Activated T-helper 2 cell treated with anti-CD3 and anti-CD28 coated beads, Interferon-gamma antibody, Interleukin-2, Interleukin-4, amounts not matched to agents 10 μg/mL and 5 μg/mL and 100 μg/mL, durations not matched to agents 14 hours and 24 hours and 36 hours (primary cell): Measurements from ENCODE around the gene VWA8. TPM values are rescaled to one million over a fixed set of nuclear protein-coding genes. Genes with fewer than 3 reads are reported as not detected.

Experiments used
- DNase-seq: peaks from one replicate; pipeline ENCODE4 v3.0.0; 2021; ENCODE audit warnings: low spot score
- H3K27ac Mint-ChIP-seq: one replicate; pipeline ENCODE4 v1.8.0; 2021; ENCODE audit warnings: mixed read lengths
- H3K27me3 Mint-ChIP-seq: one replicate; pipeline ENCODE4 v1.8.0; 2021; ENCODE audit warnings: low read depth, mixed read lengths
- H3K36me3 Mint-ChIP-seq: one replicate; pipeline ENCODE4 v1.8.0; 2021; ENCODE audit warnings: low read depth, mixed read lengths
- H3K4me1 Mint-ChIP-seq: one replicate; pipeline ENCODE4 v1.8.0; 2021; ENCODE audit warnings: low read depth, mixed read lengths
- H3K4me3 Mint-ChIP-seq: one replicate; pipeline ENCODE4 v1.8.0; 2021; ENCODE audit warnings: low read depth, mild to moderate bottlenecking, moderate library complexity, mixed read lengths
- H3K9me3 Mint-ChIP-seq: one replicate; pipeline ENCODE4 v1.8.0; 2021; ENCODE audit warnings: mixed read lengths
- intact Hi-C: fragments of 100-400 bp; cut with micrococcal nuclease; formaldehyde crosslinking; loops from one replicate; pipeline ENCODE4 v1.15.1; 2023
- total RNA-seq: library from RNA; stranded (reverse); gene quantifications from 2 replicates; pipeline ENCODE4 v1.2.3, GENCODE V29; 2022

VWA8 gene
- total RNA-seq, 1 donor from 2014 or later: 21.7 TPM

DNA sequence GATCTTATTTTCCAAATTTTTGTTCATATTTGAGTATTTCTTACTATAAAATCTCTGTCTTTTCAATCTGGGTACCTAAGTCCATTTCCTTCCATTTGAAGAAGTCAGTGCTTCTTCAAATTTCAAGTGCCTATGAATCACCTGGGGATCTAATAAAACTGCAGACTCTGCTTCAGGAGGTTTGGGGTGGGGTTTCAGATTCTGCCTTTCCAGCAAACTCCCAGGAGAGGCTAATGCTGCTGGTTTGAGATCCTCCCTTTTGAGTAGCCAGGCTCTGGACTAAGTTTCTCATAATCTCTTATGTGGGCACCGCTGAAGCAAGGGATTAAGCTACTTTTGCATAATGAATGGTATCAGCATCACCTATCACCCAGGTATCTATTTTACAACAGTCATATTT lies 261.1 kb downstream of the VWA8 start:
- Mint-ChIP-seq H3K27me3 (no peaks in the 10 kb centered on the region), H3K9me3 (no peaks in the 10 kb centered on the region), H3K4me3 (no peak overlapping the region), H3K4me1 (peaks cover 7% of the 10 kb centered on the region), H3K36me3 (peaks cover 10% of the 10 kb centered on the region), H3K27ac (no peak overlapping the region)
- no peak for DNase-seq
- intact Hi-C loops: no loop called here

DNA sequence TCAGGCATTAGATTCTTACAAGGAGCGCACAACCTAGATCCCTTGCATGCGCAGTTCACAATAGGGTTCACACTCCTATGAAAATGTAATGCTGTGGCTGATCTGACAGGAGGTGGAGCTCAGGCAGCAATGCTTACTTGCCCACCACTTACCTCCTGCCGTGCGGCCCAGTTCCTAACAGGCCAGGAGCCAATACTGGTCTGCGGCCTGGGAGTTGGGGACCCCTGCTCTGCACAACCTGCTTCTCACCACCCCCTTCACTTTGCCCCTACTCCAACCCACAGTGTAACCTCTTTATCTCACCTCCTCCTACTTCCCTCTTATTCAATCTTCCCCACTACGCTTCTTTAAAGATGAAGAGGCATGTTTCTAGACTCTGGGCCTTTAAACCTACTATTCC lies 263.3 kb downstream of the VWA8 start:
- intact Hi-C loops: no loop called here
- H3K27ac Mint-ChIP-seq: no peak overlapping the region
- no peak for DNase-seq
- no peaks in the 10 kb centered on the region for H3K9me3 Mint-ChIP-seq
- no peak overlapping the region for H3K4me3 Mint-ChIP-seq
- H3K4me1 Mint-ChIP-seq: peaks cover 7% of the 10 kb centered on the region
- H3K36me3 Mint-ChIP-seq: peaks cover 14% of the 10 kb centered on the region
- no peaks in the 10 kb centered on the region for H3K27me3 Mint-ChIP-seq

DNA sequence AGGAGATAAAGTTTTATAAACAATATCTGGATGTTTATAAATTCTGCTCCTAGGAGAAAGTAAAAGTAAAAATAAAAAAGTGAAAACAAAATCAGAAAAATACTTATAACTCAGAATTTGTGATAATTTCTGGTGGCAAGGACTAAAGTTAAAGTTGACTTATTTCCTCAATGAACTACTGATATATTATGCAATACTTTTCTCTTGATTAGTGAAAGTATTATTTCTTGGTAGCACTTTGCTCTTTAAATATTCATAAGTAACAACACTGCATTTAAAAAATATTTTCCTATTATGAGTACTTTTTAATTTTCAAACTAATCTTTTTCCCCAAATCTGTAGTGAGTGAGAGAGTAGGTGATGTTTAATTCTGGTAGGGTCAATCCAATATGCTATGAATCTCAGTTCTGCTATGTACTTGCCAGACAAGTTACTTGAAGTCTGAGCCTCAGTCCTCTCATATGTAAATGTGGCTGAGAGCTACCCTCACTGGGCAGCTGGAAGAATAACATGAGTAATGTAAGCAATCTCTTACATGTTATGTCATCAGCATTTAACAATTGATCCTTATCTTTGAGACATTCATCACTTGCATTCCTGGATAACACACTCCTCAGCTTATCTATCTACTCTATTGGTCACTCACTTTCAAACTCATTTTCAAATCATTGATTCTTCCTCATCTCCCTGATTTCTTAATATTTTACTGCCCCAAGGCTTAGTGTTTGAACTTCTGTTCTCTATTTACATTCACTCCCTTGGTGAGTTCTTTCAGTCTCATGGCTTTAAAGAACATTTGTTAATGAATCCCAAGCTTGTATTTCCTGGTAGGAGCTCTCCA lies 264.5 kb downstream of the VWA8 start:
- H3K36me3 Mint-ChIP-seq: peaks cover 17% of the 10 kb centered on the region
- H3K4me3 Mint-ChIP-seq: no peak overlapping the region
- H3K9me3 Mint-ChIP-seq: no peaks in the 10 kb centered on the region
- H3K4me1 Mint-ChIP-seq: peaks cover 7% of the 10 kb centered on the region
- H3K27ac Mint-ChIP-seq: no peak overlapping the region
- intact Hi-C loops: no loop called here
- no peak for DNase-seq
- H3K27me3 Mint-ChIP-seq: no peaks in the 10 kb centered on the region

DNA sequence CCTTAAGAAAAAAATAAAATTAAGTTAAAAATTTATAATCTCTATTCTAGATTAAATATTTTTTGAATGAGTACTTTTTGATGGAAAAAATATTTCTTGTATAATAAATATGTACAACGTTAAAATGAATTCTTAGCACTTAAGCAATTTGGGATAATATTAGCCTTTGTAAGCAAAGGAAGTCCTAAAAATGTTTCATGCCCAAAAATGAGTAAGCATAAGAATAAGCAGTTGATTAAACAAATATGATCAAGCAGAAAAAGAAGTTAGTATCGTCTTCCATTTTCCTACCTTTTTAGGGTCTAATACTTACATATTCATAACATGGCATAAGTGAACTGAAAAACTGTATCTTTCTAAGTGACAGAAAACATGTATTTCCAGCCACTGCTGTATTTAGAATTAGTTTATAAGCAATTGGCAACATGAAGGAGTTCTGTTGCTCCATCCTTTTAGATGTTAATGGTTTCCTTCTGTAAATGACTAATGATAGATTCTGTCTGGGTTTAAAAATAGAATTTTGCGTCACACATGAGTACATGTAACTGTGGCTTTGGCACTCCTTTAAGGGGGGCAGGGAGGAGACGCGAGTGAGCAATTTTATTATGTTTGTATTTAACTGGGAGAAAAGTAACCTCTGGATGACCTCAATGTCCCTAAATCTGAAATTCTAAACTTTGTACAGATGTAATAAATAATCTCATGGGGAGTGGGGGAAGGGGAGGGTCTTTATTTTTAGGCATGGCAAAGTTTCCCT lies 266.2 kb downstream of the VWA8 start:
- Mint-ChIP-seq H3K4me1 (peaks cover 7% of the 10 kb centered on the region), H3K27me3 (no peaks in the 10 kb centered on the region), H3K9me3 (no peaks in the 10 kb centered on the region), H3K36me3 (peaks cover 21% of the 10 kb centered on the region), H3K4me3 (no peak overlapping the region), H3K27ac (no peak overlapping the region)
- intact Hi-C loops: no loop called here
- no peak for DNase-seq

DNA sequence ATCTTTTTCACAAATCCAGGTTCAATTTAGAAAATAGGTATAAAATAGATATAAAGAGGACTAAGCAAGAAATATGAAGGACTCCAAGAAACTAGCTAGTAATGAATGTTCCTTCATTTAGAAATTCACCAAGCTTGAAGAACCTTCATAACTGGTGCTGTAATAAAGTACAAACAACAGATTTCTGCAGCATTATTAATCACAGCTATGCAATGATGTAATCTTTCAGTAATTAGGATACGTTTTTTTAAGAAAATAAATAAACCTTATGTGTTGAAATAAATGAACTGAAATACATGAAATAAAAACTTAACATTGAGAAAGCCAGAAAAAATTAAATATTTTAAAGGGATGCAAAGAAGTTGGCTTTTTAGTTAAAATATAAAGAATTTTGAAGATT lies 267.5 kb downstream of the VWA8 start:
- no peak overlapping the region for H3K27ac Mint-ChIP-seq
- no peaks in the 10 kb centered on the region for H3K27me3 Mint-ChIP-seq
- H3K9me3 Mint-ChIP-seq: no peaks in the 10 kb centered on the region
- DNase-seq: no peak
- H3K4me1 Mint-ChIP-seq: peaks cover 7% of the 10 kb centered on the region
- intact Hi-C loops: no loop called here
- peaks cover 21% of the 10 kb centered on the region for H3K36me3 Mint-ChIP-seq
- no peak overlapping the region for H3K4me3 Mint-ChIP-seq

DNA sequence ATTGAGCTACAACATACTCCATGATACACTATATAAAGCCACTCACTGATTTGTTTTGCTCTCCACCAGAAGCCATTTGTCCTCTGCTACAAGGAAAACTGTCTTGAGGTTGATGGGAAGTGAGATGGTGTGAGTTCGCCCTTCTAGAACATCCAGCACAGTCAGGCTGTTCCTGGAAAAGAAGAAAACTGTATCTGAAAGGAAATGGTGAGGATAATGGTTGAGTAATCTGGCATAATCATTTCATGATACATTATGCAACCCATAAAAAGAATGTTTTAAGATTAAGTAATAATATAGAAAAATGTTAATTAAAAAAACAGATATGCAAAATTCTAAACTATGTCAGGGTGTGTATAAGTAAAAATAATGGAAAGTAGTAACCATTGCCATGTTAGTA lies 269.6 kb downstream of the VWA8 start:
- Mint-ChIP-seq H3K27me3 (no peaks in the 10 kb centered on the region), H3K4me1 (peaks cover 2% of the 10 kb centered on the region), H3K27ac (no peak overlapping the region), H3K4me3 (no peak overlapping the region), H3K9me3 (no peaks in the 10 kb centered on the region), H3K36me3 (peaks cover 20% of the 10 kb centered on the region)
- no peak for DNase-seq
- intact Hi-C loops: no loop called here

DNA sequence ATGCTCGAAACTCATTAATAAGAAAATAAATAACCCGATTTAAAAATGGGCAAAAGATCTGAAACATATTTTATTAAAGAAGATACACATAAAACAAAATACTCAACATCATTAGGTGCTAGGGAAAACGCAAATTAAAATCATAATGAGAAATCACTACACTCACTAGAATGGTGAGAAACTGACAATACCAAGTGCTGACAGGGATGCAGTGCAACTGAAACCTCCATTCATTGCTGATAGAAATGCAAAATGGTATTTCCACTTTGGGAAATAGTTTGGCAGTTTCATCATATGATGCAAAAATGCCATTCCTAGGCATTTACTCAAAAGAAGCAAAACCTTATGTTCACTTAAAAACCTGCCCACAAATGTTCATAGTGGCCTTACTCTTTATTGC lies 278.1 kb downstream of the VWA8 start:
- H3K4me1 Mint-ChIP-seq: peaks cover 2% of the 10 kb centered on the region
- no peak overlapping the region for H3K27ac Mint-ChIP-seq
- no peaks in the 10 kb centered on the region for H3K27me3 Mint-ChIP-seq
- no peaks in the 10 kb centered on the region for H3K9me3 Mint-ChIP-seq
- H3K36me3 Mint-ChIP-seq: peaks cover 22% of the 10 kb centered on the region
- no peak overlapping the region for H3K4me3 Mint-ChIP-seq
- intact Hi-C loops: loop anchor here (10.0 kb wide), 1 partner anchor 62 kb away; no protein-coding TSS in a partner anchor
- no peak for DNase-seq

DNA sequence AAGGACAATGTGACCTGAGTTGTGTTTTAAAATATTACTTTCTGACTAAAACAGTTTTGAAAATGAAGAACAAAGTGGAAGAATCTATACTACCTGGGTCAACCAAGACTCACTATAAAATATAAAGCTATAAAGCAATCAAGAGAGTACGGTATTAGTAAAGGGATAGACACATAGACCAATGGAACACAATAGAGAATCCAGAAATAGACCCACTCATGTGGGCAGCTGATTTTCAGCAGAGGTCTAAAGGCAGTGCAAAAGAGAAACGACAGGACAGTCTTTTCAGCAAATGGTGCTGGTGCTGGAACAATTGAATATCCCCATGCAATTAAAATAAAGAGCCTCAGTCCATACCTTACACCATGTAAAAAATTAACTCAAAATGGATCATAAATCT lies 278.9 kb downstream of the VWA8 start:
- intact Hi-C loops: loop anchor here (10.0 kb wide), 1 partner anchor 63 kb away; no protein-coding TSS in a partner anchor
- Mint-ChIP-seq H3K4me3 (no peak overlapping the region), H3K9me3 (no peaks in the 10 kb centered on the region), H3K27ac (no peak overlapping the region), H3K36me3 (peaks cover 22% of the 10 kb centered on the region), H3K4me1 (peaks cover 2% of the 10 kb centered on the region), H3K27me3 (no peaks in the 10 kb centered on the region)
- DNase-seq: no peak

DNA sequence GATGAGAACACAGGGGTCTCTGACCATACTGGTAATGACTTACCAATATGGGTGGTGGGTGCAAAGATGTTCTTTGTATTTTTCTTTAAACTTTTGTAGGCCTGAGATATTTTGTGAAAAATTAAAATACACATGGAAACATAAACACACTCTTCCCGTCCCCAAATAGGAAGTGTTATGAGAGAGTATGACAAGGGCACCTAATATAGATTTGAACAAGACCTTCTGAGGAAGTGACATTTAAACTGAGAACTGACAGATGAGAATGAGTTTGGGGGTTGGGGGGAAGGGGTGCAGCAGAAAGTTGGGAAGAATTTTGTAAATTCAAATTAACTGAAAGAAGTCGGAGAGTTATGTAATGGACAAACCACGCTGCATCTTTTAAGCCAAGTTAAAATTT lies 279.3 kb downstream of the VWA8 start:
- H3K36me3 Mint-ChIP-seq: peaks cover 22% of the 10 kb centered on the region
- intact Hi-C loops: loop anchor here (10.0 kb wide), 1 partner anchor 63 kb away; no protein-coding TSS in a partner anchor

DNA sequence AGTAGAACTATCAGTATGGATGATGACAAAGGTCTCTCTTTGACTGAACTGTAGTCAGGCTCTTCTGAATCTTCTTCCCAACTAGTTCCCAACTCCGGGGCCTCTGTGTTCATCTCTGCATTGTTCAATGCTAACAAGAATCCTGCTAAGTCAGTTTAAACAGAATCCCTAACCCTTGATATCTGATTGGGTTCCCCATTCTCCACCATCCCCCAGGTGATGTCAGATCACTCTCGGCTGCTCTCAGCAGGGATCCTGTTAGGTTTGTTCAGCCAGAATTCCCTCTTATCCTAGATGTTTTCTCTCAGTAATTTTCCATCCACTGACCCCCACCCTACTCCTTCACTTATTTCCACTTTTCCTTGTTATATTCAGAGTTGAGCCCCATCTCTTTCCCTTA lies 280.0 kb downstream of the VWA8 start:
- Mint-ChIP-seq H3K36me3 (peaks cover 22% of the 10 kb centered on the region), H3K9me3 (no peaks in the 10 kb centered on the region), H3K4me1 (peaks cover 2% of the 10 kb centered on the region), H3K27ac (no peak overlapping the region), H3K4me3 (no peak overlapping the region), H3K27me3 (no peaks in the 10 kb centered on the region)
- DNase-seq: no peak
- intact Hi-C loops: loop anchor here (10.0 kb wide), 1 partner anchor 64 kb away; no protein-coding TSS in a partner anchor

More for the DNA sequence above, 279.3 kb downstream of the VWA8 start:
- no peak overlapping the region for H3K27ac Mint-ChIP-seq
- peaks cover 2% of the 10 kb centered on the region for H3K4me1 Mint-ChIP-seq
- no peak overlapping the region for H3K4me3 Mint-ChIP-seq
- DNase-seq: no peak
- H3K27me3 Mint-ChIP-seq: no peaks in the 10 kb centered on the region
- no peaks in the 10 kb centered on the region for H3K9me3 Mint-ChIP-seq

DNA sequence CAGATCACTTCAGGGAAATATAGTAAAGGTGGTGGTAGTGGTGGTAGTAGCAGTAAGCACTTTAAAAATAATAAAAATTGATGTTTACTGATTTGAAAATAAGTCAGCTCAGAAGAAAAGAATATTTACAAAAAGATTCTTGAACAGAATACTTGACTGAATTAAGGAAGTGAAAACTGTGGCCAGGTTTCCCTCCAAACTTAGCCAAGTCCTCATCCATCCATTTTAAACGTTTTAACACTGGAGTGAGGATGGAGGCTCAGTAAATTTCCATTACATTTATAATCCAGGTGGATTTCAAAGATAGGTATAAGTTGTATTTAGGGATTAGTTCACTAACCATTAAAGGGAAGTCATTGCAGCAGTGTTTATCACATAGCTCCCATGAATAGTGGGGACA lies 282.1 kb downstream of the VWA8 start:
- H3K9me3 Mint-ChIP-seq: no peaks in the 10 kb centered on the region
- no peak overlapping the region for H3K27ac Mint-ChIP-seq
- H3K27me3 Mint-ChIP-seq: no peaks in the 10 kb centered on the region

DNA sequence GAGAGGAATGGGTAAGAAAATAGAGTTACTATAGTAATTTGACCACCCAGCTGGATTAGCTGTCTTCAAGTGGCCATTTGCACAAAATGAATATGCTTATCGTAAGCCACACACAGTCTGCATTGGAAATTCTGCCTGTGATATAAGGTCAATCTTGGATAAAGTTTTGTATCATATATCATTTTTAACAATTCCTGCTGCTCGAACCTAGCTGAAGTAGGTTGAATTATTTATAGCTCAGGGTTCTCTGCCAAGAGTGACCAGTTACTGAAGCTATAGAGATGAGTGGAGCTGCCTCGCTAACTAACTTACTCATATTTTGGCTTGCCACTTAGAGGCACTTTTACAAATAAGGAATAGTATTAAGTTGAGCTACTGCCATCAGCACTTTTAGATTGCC lies 282.7 kb downstream of the VWA8 start:
- no peak overlapping the region for H3K4me3 Mint-ChIP-seq
- H3K27ac Mint-ChIP-seq: no peak overlapping the region
- no peak for DNase-seq
- H3K9me3 Mint-ChIP-seq: no peaks in the 10 kb centered on the region
- no peaks in the 10 kb centered on the region for H3K27me3 Mint-ChIP-seq
- intact Hi-C loops: no loop called here
- peaks cover 2% of the 10 kb centered on the region for H3K4me1 Mint-ChIP-seq
- peaks cover 14% of the 10 kb centered on the region for H3K36me3 Mint-ChIP-seq

More for the DNA sequence above, 282.1 kb downstream of the VWA8 start:
- peaks cover 18% of the 10 kb centered on the region for H3K36me3 Mint-ChIP-seq
- no peak overlapping the region for H3K4me3 Mint-ChIP-seq
- DNase-seq: no peak
- intact Hi-C loops: no loop called here
- peaks cover 2% of the 10 kb centered on the region for H3K4me1 Mint-ChIP-seq

DNA sequence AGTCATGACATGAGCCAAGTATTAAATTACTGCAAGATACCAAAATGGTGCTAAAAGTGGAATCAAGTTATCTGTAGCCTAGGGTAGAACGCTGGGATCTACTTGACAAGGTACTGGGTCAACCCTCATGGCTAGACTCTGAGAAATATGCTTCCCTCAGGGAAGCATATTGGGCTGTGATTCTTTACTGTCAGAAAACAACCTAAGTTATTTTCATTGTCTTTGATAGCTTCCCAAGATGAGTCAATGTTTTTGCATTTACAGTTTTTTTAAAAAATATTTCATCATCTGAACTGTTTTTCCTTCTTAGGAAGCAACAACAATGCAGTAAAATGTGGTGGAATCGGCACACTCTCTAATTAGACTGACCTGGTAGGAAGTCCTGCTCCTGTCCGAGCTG lies 285.6 kb downstream of the VWA8 start:
- H3K36me3 Mint-ChIP-seq: peaks cover 3% of the 10 kb centered on the region
- H3K27me3 Mint-ChIP-seq: no peaks in the 10 kb centered on the region
- no peaks in the 10 kb centered on the region for H3K9me3 Mint-ChIP-seq
- H3K27ac Mint-ChIP-seq: no peak overlapping the region
- H3K4me1 Mint-ChIP-seq: peaks cover 2% of the 10 kb centered on the region
- DNase-seq: no peak
- intact Hi-C loops: no loop called here
- H3K4me3 Mint-ChIP-seq: no peak overlapping the region
